GM12875 (cell line): ENCODE results near the gene DTX4.
"Not testable (repeated sequence)": the region's sequence is repeated elsewhere in the genome, so short reads cannot be mapped to it uniquely, and the experiment has no call there.

Experiments used
- H3K4me3 ChIP-seq: one replicate; pipeline ENCODE4 v1.5.1; 2011; ENCODE audit warnings: low read depth, low read length, control low read depth
- TF ChIP-seq, protein P1 (sequence below): IDR thresholded peaks from 2 replicates; pipeline ENCODE4 v1.5.1; 2011; ENCODE audit warnings: low read depth, mild to moderate bottlenecking, control low read depth, inconsistent platforms, low read length, moderate library complexity, borderline replicate concordance; ENCODE audit not compliant: insufficient read depth

The DTX4 gene

GRCh38 chr11:59171508-59172322 lies at the start of gene DTX4:
Gene DTX4 (plus strand): TSS chr11:59172132. CDS start chr11:59172596, 464 bp downstream.
- TF ChIP-seq, protein P1, sequence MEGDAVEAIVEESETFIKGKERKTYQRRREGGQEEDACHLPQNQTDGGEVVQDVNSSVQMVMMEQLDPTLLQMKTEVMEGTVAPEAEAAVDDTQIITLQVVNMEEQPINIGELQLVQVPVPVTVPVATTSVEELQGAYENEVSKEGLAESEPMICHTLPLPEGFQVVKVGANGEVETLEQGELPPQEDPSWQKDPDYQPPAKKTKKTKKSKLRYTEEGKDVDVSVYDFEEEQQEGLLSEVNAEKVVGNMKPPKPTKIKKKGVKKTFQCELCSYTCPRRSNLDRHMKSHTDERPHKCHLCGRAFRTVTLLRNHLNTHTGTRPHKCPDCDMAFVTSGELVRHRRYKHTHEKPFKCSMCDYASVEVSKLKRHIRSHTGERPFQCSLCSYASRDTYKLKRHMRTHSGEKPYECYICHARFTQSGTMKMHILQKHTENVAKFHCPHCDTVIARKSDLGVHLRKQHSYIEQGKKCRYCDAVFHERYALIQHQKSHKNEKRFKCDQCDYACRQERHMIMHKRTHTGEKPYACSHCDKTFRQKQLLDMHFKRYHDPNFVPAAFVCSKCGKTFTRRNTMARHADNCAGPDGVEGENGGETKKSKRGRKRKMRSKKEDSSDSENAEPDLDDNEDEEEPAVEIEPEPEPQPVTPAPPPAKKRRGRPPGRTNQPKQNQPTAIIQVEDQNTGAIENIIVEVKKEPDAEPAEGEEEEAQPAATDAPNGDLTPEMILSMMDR = peak; percentile 93
- H3K4me3 ChIP-seq = peak within 1 kb of the TSS; percentile 91

DNA sequence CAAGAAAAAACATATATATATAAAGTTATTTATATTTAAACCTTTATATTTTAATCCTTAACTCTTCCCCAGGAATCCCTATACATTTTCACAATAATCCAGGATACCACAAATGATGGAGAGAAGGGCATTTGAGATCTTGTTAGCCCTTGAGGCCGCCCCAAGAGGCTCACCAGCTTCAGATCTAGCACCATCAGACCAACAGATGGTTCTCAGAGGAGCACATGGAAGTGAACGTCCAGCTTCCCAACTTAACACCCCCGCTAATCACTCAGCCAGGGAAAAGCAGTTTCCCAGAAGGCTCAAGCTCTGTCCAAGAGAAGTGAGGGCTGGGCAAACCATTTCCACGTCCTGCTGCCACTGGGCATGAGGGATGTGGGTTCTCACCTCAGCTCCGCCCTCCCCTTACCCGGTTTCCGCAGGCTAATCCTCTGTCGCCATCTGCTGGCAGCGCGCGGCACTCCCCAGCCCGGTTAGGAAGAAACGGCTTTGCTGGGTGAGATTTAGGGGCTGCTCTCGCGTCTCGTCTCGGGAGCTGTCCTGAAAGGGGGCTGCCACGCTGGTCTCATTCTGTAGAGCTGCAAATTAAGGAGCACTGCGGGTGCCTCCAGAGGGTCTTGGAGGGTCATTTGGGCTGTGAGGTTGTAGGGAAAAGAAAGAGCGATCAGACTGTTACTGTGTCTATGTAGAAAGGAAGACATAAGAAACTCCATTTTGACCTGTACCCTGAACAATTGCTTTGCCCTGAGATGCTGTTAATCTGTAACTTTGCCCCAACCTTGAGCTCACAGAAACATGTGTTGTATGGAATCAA lies 36.1 kb upstream of the DTX4 start:
- H3K4me3 ChIP-seq = no peak overlapping the region
- TF ChIP-seq, protein P1 = peak; percentile 99

- H3K4me3 ChIP-seq = not testable (repeated sequence)
Observed at GRCh38 chr11:59136551-59136950, 35.4 kb upstream of the DTX4 start.

DNA sequence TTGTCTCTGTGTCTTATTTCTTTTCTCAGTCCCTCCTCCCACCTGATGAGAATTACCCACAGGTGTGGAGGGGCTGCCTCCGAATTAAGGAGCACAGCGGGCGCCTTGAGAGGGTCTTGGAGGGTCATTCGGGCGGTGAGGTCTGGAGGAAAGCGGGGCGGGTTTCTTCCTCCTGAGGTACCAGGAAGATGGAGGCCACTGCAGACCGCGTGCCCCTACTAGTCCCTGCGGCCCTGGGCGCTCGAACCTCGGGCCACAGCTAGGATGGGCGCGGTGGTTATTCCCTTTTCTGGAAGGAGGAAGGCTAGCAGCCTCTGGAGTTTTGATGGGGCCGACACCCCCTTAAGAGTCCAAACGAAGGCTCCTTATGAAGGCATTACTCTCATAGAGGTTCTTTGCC lies 34.7 kb upstream of the DTX4 start:
- TF ChIP-seq, protein P1 = no peak
- H3K4me3 ChIP-seq = no peak overlapping the region

GRCh38 chr11:59138643-59139042 lies 33.3 kb upstream of the DTX4 start:
- TF ChIP-seq, protein P1 = no peak
- H3K4me3 ChIP-seq = no peak overlapping the region

- no peak overlapping the region for H3K4me3 ChIP-seq
- TF ChIP-seq, protein P1 = no peak
Observed at GRCh38 chr11:59141191-59141590, 30.7 kb upstream of the DTX4 start.

DNA sequence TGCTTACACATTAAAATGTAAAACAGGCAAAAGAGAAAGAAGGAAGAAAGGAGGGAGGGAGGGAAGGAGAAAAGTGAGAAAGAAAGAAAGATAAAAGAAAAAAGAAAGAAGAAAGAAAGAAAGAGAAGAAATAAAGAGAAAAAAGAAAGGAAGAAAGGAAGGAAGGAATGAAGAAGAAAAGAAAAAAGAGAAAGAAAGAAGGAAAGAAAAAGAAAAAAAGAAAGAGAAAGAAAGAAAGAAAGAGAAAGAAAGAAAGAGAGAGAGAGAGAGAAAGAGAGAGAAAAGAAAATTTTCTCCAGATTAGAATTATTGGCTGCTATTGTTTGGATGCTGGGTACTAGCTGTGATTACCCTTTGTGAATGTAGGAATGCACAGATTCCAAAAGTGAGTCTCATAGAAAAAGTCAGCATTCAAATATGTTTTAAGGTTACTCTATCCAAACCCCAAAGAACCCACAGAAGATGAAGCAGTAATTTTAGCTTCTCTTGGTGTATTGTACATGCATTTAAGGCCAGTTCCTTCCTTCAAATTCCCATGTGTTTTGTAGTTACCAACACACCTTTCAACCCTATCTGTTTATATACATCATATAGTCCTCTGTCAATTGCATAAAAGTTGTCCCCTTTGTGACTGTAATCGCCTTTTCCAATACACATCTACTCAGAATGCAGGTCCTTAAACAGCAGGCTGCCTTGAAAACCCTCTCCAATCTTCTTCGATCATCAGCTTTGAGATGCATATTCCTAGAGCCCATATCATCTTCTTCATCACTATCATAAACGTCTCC lies 30.1 kb upstream of the DTX4 start:
- peak overlapping the region; percentile 77 for H3K4me3 ChIP-seq
- TF ChIP-seq, protein P1 = no peak
